Esophagus (tissue), 2 donors: ENCODE results near the gene CCPG1. TPM values are rescaled to one million over a fixed set of nuclear protein-coding genes. Genes with fewer than 3 reads are reported as not detected.
"Not testable (repeated sequence)": the region's sequence is repeated elsewhere in the genome, so short reads cannot be mapped to it uniquely, and the experiment has no call there.

Experiments used
- H3K27ac ChIP-seq, 2 donors: one replicate each; pipeline ENCODE4 v1.5.1; 2013; ENCODE audit warnings: low read depth in 2 of 2, mild to moderate bottlenecking in 2 of 2, inconsistent platforms in 1 of 2, low read length in 1 of 2, moderate library complexity in 1 of 2
- H3K27me3 ChIP-seq, 2 donors: one replicate each; pipeline ENCODE4 v1.6.1; 2013; ENCODE audit warnings: low read length in 2 of 2, control low read depth in 1 of 2, mild to moderate bottlenecking in 1 of 2; ENCODE audit not compliant: insufficient read depth in 2 of 2, control insufficient read depth in 1 of 2
- H3K36me3 ChIP-seq, 2 donors: one replicate each; pipeline ENCODE4 v1.6.1; 2013; ENCODE audit warnings: low read length in 1 of 2; ENCODE audit not compliant: control insufficient read depth in 2 of 2, insufficient read depth in 2 of 2
- H3K4me1 ChIP-seq, 2 donors: one replicate each; pipeline ENCODE4 v1.6.1; 2013; ENCODE audit warnings: low read length in 1 of 2; ENCODE audit not compliant: control insufficient read depth in 2 of 2, insufficient read depth in 2 of 2
- H3K4me3 ChIP-seq, 2 donors: one replicate each; pipeline ENCODE4 v1.5.1; 2013; ENCODE audit warnings: low read length in 2 of 2, mild to moderate bottlenecking in 2 of 2, low read depth in 1 of 2, moderate library complexity in 1 of 2
- H3K9me3 ChIP-seq, 2 donors: one replicate each; pipeline ENCODE4 v1.6.1; 2013; ENCODE audit warnings: mild to moderate bottlenecking in 2 of 2, low read depth in 1 of 2, low read length in 1 of 2, moderate library complexity in 1 of 2; ENCODE audit not compliant: control insufficient read depth in 2 of 2, insufficient read depth in 1 of 2
- WGBS, 2 donors: extraction: QIAGEN DNeasy Blood & Tissue Kit; methylation state at CpG; one replicate each; pipeline ENCODE4 v1.1.7; 2013; 5-methylcytosine and 5-hydroxymethylcytosine counted together
- polyA plus RNA-seq, 2 donors: library from polyadenylated mRNA; stranded (reverse); fragments of 200-250 nt; gene quantifications; one replicate each; pipeline ENCODE4 v1.2.3, GENCODE V29; 2013
- donor health status: healthy with polysubstance abuse.
- donor health status: Bipolar disorder and iron deficiency.

The CCPG1 gene
- polyA plus RNA-seq = 1 to 10 TPM; 5.0 to 6.7 TPM

- Histone ChIP-seq H3K27ac (peak within 1 kb of the TSS; percentile 86 to 93), H3K4me3 (peak within 1 kb of the TSS; percentile 83 to 94), H3K36me3 (no peaks in the 10 kb centered on the region), H3K4me1 (no peaks in the 10 kb centered on the region), H3K27me3 (no peaks in the 10 kb centered on the region), H3K9me3 (no peaks in the 10 kb centered on the region)
- WGBS, 2 donors = 0% methylated on average over 70 of the region's 70 CpGs
These were observed at the start of gene CCPG1, which contains the start of gene PIERCE2 for GRCh38 chr15:55408012-55408928. Gene CCPG1 (minus strand): TSS chr15:55408359. CDS start chr15:55389424, 18,935 bp downstream. Gene PIERCE2 (plus strand): TSS chr15:55408495. CDS start chr15:55408769, 274 bp downstream.

- Histone ChIP-seq H3K36me3 (no peaks in the 10 kb centered on the region), H3K27ac (no peak overlapping the region), H3K27me3 (no peaks in the 10 kb centered on the region), H3K4me1 (no peaks in the 10 kb centered on the region), H3K4me3 (no peak overlapping the region), H3K9me3 (peaks cover 0 to 2% of the 10 kb centered on the region in 2 donors)
- WGBS, 2 donors = 81% methylated on average over 5 of the region's 5 CpGs
These were observed 49.4 kb upstream of the CCPG1 start for GRCh38 chr15:55457401-55458022.

- not testable (repeated sequence) for H3K36me3 ChIP-seq, H3K4me3 ChIP-seq, H3K27me3 ChIP-seq, H3K4me1 ChIP-seq, H3K9me3 ChIP-seq, H3K27ac ChIP-seq
- WGBS, 2 donors = 98 to 100% methylated on average over 17 to 19 of the region's 19 CpGs
These were observed 38.9 kb upstream of the CCPG1 start for GRCh38 chr15:55447030-55447394.

GRCh38 chr15:55446379-55447029, 38.3 kb upstream of the CCPG1 start:
- not testable (repeated sequence) for H3K9me3 ChIP-seq, H3K27ac ChIP-seq, H3K27me3 ChIP-seq, H3K4me1 ChIP-seq, H3K36me3 ChIP-seq, H3K4me3 ChIP-seq
- WGBS, 2 donors = 98 to 99% methylated on average over 37 to 41 of the region's 41 CpGs

- H3K4me1 ChIP-seq, H3K27ac ChIP-seq, H3K27me3 ChIP-seq, H3K36me3 ChIP-seq, H3K4me3 ChIP-seq, H3K9me3 ChIP-seq: not testable (repeated sequence)
- 83 to 95% methylated on average over 19 to 27 of the region's 27 CpGs for WGBS, 2 donors
These were observed 37.8 kb upstream of the CCPG1 start for GRCh38 chr15:55445936-55446335.

GRCh38 chr15:55443141-55443540, 35.0 kb upstream of the CCPG1 start:
- H3K4me1 ChIP-seq, H3K4me3 ChIP-seq, H3K36me3 ChIP-seq, H3K9me3 ChIP-seq, H3K27me3 ChIP-seq, H3K27ac ChIP-seq: not testable (repeated sequence)
- WGBS, 2 donors = 90 to 97% methylated on average over 15 of the region's 15 CpGs

- Histone ChIP-seq H3K4me3 (no peak overlapping the region), H3K4me1 (no peaks in the 10 kb centered on the region), H3K27ac (no peak overlapping the region), H3K36me3 (no peaks in the 10 kb centered on the region), H3K9me3 (no peaks in the 10 kb centered on the region), H3K27me3 (no peaks in the 10 kb centered on the region)
- WGBS, 2 donors = 32 to 34% methylated on average over 6 of the region's 6 CpGs
These were observed 27.0 kb upstream of the CCPG1 start for GRCh38 chr15:55434989-55435825.

GRCh38 chr15:55422089-55422488, 13.9 kb upstream of the CCPG1 start:
- Histone ChIP-seq H3K4me1 (no peaks in the 10 kb centered on the region), H3K27me3 (no peaks in the 10 kb centered on the region), H3K27ac (no peak overlapping the region), H3K9me3 (no peaks in the 10 kb centered on the region), H3K4me3 (no peak overlapping the region), H3K36me3 (no peaks in the 10 kb centered on the region)
- 0% methylated on average over 1 of the region's 1 CpG for WGBS, 2 donors

GRCh38 chr15:55420171-55420866, 12.2 kb upstream of the CCPG1 start:
- Histone ChIP-seq H3K27ac (no peak overlapping the region), H3K4me3 (no peak overlapping the region), H3K9me3 (no peaks in the 10 kb centered on the region), H3K27me3 (no peaks in the 10 kb centered on the region), H3K36me3 (no peaks in the 10 kb centered on the region), H3K4me1 (no peaks in the 10 kb centered on the region)
